HepG2 (cell line): ENCODE measurements around the gene SP5. TPM values are rescaled to one million over a fixed set of nuclear protein-coding genes. Genes with fewer than 3 reads are reported as not detected.

ENCODE experiments used
- ELF4 ChIP-seq: sonication (generic); formaldehyde crosslinking; IDR thresholded peaks from 2 replicates; pipeline ENCODE4 v1.5.0; 2020; ENCODE audit warnings: missing genetic modification reagents, mild to moderate bottlenecking, moderate library complexity, borderline replicate concordance
- GABPA ChIP-seq, 2 experiments: IDR thresholded peaks; 2 replicates each; pipeline ENCODE4 v1.6.1; 2011 to 2016; ENCODE audit warnings: low read depth in 2 of 2, low read length in 1 of 2, missing biosample characterization in 1 of 2, missing genetic modification characterization in 1 of 2
- KDM4B ChIP-seq: sonication (generic); formaldehyde crosslinking; IDR thresholded peaks from 2 replicates; pipeline ENCODE4 v1.4.0; 2020; ENCODE audit warnings: missing genetic modification reagents
- KLF13 ChIP-seq: sonication (generic); formaldehyde crosslinking; IDR thresholded peaks from 2 replicates; pipeline ENCODE4 v1.4.0; 2020; ENCODE audit warnings: mild to moderate bottlenecking, missing genetic modification reagents
- POLR2AphosphoS2 ChIP-seq: IDR thresholded peaks from 2 replicates; pipeline ENCODE4 v1.6.1; 2011; ENCODE audit warnings: low read depth, low read length, improper control_type of control experiment
- RFXANK ChIP-seq: IDR thresholded peaks from 2 replicates; pipeline ENCODE4 v1.6.1; 2016
- SATB2 ChIP-seq: sonication (generic); formaldehyde crosslinking; IDR thresholded peaks from 2 replicates; pipeline ENCODE4 v1.5.0; 2020; ENCODE audit warnings: missing genetic modification reagents
- SETDB1 ChIP-seq: sonication (generic); formaldehyde crosslinking; IDR thresholded peaks from 2 replicates; pipeline ENCODE4 v1.5.1; 2020; ENCODE audit warnings: missing genetic modification reagents, mild to moderate bottlenecking, borderline replicate concordance
- SUZ12 ChIP-seq: fragments of 150-350 bp; IDR thresholded peaks from 2 replicates; pipeline ENCODE4 v1.6.1; 2014; ENCODE audit warnings: low read depth, low read length
- ZIK1 ChIP-seq: sonication (generic); formaldehyde crosslinking; IDR thresholded peaks from 2 replicates; pipeline ENCODE4 v1.5.0; 2020; ENCODE audit warnings: mild to moderate bottlenecking, low read depth, missing genetic modification reagents, borderline replicate concordance
- ZMYM2 ChIP-seq: sonication (generic); formaldehyde crosslinking; IDR thresholded peaks from 2 replicates; pipeline ENCODE4 v1.8.0; 2022; ENCODE audit warnings: mild to moderate bottlenecking, missing genetic modification reagents
- ZNF253 ChIP-seq: sonication (generic); formaldehyde crosslinking; IDR thresholded peaks from 2 replicates; pipeline ENCODE4 v1.8.0; 2022; ENCODE audit warnings: mild to moderate bottlenecking, missing genetic modification reagents, borderline replicate concordance
- ZNF678 ChIP-seq: sonication (generic); formaldehyde crosslinking; IDR thresholded peaks from 2 replicates; pipeline ENCODE4 v1.4.0; 2020; ENCODE audit warnings: mild to moderate bottlenecking, missing genetic modification reagents
- polyA plus RNA-seq, 8 experiments: library from polyadenylated mRNA; depleted of rRNA in 3 of 8; stranded (reverse) in 7 of 8; unstranded in 1 of 8; fragments of >200 nt; fragmentation: Illumina TruSeq in 4 of 8; extraction: Trizol in 4 of 8; gene quantifications; 2 replicates each; pipeline versions ENCODE4 v1.2.1 to v1.2.3, GENCODE V29; 2011 to 2016; ENCODE audit warnings: low read depth in 4 of 8, missing spikeins in 1 of 8, mixed read lengths in 1 of 8; ENCODE audit not compliant: insufficient read depth in 1 of 8
- total RNA-seq, 5 experiments: library from RNA; depleted of rRNA; stranded (reverse); fragments of >200 nt; fragmentation: Illumina TruSeq; extraction: Trizol; gene quantifications; 2 replicates each; pipeline ENCODE4 v1.2.3, GENCODE V29; 2016; ENCODE audit warnings: low read depth in 1 of 5
- TF ChIP-seq, protein P1 (sequence below): sonication (generic); formaldehyde crosslinking; IDR thresholded peaks from 2 replicates; pipeline ENCODE4 v1.9.0; 2022; ENCODE audit warnings: missing genetic modification reagents, mild to moderate bottlenecking, borderline replicate concordance
- TF ChIP-seq, protein P2 (sequence below): sonication (generic); formaldehyde crosslinking; IDR thresholded peaks from 2 replicates; pipeline ENCODE4 v1.9.0; 2021; ENCODE audit warnings: missing genetic modification reagents, borderline replicate concordance
- TF ChIP-seq, protein P3 (sequence below): IDR thresholded peaks from 2 replicates; pipeline ENCODE4 v1.6.1; 2016
- TF ChIP-seq, protein P4 (sequence below): sonication (generic); formaldehyde crosslinking; IDR thresholded peaks from 2 replicates; pipeline ENCODE4 v1.5.0; 2020; ENCODE audit warnings: mild to moderate bottlenecking, missing genetic modification reagents
- TF ChIP-seq, protein P5 (sequence below): sonication (generic); formaldehyde crosslinking; IDR thresholded peaks from 2 replicates; pipeline ENCODE4 v1.4.0; 2020; ENCODE audit warnings: missing genetic modification reagents
- TF ChIP-seq, protein P6 (sequence below): IDR thresholded peaks from 2 replicates; pipeline ENCODE4 v1.6.1; 2012; ENCODE audit warnings: low read depth, low read length, improper control_type of control experiment

SP5 gene
- total and polyA plus RNA-seq, 2 of the 13 experiments (the other 11 are each of a cell fraction or from before 2014, with no cell fraction given) = 50.8 to 119 TPM

DNA sequence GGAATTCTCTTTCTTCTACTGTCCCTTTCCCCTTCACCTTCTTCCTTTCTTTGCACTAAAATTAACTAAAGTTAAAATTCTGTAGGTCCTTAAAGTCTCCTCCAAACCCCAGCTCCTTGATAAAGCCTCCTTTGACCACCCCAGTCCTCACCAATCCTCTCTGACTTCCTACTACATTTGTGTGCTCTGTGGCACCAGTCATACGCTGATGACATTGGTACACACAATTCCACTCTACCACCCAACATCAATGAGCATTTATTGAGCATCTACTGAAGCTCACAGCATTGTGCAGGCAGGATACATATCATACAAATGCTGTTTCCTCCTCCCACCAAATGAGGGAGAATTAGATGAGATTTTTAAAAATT is 4.5 kb upstream of the SP5 start (continued):
- TF ChIP-seq, protein P1, sequence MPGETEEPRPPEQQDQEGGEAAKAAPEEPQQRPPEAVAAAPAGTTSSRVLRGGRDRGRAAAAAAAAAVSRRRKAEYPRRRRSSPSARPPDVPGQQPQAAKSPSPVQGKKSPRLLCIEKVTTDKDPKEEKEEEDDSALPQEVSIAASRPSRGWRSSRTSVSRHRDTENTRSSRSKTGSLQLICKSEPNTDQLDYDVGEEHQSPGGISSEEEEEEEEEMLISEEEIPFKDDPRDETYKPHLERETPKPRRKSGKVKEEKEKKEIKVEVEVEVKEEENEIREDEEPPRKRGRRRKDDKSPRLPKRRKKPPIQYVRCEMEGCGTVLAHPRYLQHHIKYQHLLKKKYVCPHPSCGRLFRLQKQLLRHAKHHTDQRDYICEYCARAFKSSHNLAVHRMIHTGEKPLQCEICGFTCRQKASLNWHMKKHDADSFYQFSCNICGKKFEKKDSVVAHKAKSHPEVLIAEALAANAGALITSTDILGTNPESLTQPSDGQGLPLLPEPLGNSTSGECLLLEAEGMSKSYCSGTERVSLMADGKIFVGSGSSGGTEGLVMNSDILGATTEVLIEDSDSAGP = no peak
- TF ChIP-seq ZMYM2 (CRISPR knock-in tag) (no peak), ZNF678 (CRISPR knock-in tag) (0 out of 2 replicates have a peak, but pooled peaks have one; percentile 49), KDM4B (CRISPR knock-in tag) (no peak), SUZ12 (no peak), SETDB1 (no peak), ZNF253 (no peak), POLR2AphosphoS2 (no peak), KLF13 (CRISPR knock-in tag) (no peak), GABPA (IDR thresholded peaks at IDR 0.05; ENCODE audit: low read depth, low read length) (no peak), GABPA (CRISPR knock-in tag; IDR thresholded peaks at IDR 0.05; ENCODE audit: low read depth) (no peak), ELF4 (CRISPR knock-in tag) (no peak), SATB2 (CRISPR knock-in tag) (no peak), ZIK1 (CRISPR knock-in tag) (no peak), RFXANK (CRISPR knock-in tag) (0 out of 2 replicates have a peak, but pooled peaks have one; percentile 24)
- TF ChIP-seq, protein P2, sequence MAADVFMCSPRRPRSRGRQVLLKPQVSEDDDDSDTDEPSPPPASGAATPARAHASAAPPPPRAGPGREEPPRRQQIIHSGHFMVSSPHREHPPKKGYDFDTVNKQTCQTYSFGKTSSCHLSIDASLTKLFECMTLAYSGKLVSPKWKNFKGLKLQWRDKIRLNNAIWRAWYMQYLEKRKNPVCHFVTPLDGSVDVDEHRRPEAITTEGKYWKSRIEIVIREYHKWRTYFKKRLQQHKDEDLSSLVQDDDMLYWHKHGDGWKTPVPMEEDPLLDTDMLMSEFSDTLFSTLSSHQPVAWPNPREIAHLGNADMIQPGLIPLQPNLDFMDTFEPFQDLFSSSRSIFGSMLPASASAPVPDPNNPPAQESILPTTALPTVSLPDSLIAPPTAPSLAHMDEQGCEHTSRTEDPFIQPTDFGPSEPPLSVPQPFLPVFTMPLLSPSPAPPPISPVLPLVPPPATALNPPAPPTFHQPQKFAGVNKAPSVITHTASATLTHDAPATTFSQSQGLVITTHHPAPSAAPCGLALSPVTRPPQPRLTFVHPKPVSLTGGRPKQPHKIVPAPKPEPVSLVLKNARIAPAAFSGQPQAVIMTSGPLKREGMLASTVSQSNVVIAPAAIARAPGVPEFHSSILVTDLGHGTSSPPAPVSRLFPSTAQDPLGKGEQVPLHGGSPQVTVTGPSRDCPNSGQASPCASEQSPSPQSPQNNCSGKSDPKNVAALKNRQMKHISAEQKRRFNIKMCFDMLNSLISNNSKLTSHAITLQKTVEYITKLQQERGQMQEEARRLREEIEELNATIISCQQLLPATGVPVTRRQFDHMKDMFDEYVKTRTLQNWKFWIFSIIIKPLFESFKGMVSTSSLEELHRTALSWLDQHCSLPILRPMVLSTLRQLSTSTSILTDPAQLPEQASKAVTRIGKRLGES (CRISPR knock-in tag) = no peak
- TF ChIP-seq, protein P3, sequence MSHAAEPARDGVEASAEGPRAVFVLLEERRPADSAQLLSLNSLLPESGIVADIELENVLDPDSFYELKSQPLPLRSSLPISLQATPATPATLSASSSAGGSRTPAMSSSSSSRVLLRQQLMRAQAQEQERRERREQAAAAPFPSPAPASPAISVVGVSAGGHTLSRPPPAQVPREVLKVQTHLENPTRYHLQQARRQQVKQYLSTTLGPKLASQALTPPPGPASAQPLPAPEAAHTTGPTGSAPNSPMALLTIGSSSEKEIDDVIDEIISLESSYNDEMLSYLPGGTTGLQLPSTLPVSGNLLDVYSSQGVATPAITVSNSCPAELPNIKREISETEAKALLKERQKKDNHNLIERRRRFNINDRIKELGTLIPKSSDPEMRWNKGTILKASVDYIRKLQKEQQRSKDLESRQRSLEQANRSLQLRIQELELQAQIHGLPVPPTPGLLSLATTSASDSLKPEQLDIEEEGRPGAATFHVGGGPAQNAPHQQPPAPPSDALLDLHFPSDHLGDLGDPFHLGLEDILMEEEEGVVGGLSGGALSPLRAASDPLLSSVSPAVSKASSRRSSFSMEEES (CRISPR knock-in tag) = no peak
- TF ChIP-seq, protein P4, sequence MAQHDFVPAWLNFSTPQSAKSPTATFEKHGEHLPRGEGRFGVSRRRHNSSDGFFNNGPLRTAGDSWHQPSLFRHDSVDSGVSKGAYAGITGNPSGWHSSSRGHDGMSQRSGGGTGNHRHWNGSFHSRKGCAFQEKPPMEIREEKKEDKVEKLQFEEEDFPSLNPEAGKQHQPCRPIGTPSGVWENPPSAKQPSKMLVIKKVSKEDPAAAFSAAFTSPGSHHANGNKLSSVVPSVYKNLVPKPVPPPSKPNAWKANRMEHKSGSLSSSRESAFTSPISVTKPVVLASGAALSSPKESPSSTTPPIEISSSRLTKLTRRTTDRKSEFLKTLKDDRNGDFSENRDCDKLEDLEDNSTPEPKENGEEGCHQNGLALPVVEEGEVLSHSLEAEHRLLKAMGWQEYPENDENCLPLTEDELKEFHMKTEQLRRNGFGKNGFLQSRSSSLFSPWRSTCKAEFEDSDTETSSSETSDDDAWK = no peak
- TF ChIP-seq, protein P5, sequence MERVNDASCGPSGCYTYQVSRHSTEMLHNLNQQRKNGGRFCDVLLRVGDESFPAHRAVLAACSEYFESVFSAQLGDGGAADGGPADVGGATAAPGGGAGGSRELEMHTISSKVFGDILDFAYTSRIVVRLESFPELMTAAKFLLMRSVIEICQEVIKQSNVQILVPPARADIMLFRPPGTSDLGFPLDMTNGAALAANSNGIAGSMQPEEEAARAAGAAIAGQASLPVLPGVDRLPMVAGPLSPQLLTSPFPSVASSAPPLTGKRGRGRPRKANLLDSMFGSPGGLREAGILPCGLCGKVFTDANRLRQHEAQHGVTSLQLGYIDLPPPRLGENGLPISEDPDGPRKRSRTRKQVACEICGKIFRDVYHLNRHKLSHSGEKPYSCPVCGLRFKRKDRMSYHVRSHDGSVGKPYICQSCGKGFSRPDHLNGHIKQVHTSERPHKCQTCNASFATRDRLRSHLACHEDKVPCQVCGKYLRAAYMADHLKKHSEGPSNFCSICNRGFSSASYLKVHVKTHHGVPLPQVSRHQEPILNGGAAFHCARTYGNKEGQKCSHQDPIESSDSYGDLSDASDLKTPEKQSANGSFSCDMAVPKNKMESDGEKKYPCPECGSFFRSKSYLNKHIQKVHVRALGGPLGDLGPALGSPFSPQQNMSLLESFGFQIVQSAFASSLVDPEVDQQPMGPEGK (CRISPR knock-in tag) = no peak
- TF ChIP-seq, protein P6, sequence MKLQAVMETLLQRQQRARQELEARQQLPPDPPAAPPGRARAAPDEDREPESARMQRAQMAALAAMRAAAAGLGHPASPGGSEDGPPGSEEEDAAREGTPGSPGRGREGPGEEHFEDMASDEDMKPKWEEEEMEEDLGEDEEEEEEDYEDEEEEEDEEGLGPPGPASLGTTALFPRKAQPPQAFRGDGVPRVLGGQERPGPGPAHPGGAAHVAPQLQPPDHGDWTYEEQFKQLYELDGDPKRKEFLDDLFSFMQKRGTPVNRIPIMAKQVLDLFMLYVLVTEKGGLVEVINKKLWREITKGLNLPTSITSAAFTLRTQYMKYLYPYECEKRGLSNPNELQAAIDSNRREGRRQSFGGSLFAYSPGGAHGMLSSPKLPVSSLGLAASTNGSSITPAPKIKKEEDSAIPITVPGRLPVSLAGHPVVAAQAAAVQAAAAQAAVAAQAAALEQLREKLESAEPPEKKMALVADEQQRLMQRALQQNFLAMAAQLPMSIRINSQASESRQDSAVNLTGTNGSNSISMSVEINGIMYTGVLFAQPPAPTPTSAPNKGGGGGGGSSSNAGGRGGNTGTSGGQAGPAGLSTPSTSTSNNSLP = no peak
